ENCODE measurements around the gene ERICH4. TPM values are rescaled to one million over a fixed set of nuclear protein-coding genes. Genes with fewer than 3 reads are reported as not detected.

Gene ERICH4
- total and polyA plus RNA-seq, 2 of the 4 experiments (the other 2 are of a cell fraction) = not detected

DNA sequence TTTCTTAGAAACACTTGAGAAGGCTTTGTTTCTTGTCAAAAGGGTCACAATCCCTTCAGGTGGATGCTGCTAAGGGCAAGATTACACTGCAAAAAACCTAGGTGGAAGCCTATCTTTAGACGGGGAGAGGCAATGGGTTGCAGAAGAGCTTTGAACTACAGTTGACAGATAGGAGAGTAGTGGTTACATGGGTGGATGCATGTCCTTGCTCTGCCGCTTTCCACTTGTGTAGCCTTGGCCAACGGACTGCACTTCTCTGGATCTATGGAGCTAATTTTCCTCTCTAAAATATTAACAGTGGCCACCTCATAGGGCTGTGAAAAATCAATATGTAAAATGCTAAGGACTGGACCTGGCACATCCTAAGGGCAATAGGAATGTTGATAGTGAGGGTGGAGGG lies 44.4 kb upstream of the ERICH4 start:
- no peak overlapping the region for H2BK120ac ChIP-seq (ENCODE audit: low read depth, low read length)
- in situ Hi-C loops (cut with MboI; ENCODE audit: low sequenced_read_pairs) = no loop called here
- no peaks in the 10 kb centered on the region for H3K9me3 ChIP-seq (ENCODE audit: control insufficient read depth, insufficient read depth, low read length)
- no peaks in the 10 kb centered on the region for H3K27me3 ChIP-seq (ENCODE audit: control insufficient read depth, insufficient read depth, low read length)
- H3K4ac ChIP-seq (ENCODE audit: low read depth, low read length) = no peak overlapping the region
- H4K8ac ChIP-seq (ENCODE audit: low read depth in 2 of 2, low read length in 2 of 2) = no peak overlapping the region
- no peak overlapping the region for H3K14ac ChIP-seq (replicated peaks; ENCODE audit: low read depth, low read length)
- 0 out of 2 replicates have a peak, but pooled peaks cover 5% of the 10 kb centered on the region for H3K36me3 ChIP-seq (ENCODE audit: control insufficient read depth, insufficient read depth, low read length)
- ATAC-seq (ENCODE audit: low read depth) = no peak
- H3K27ac ChIP-seq (ENCODE audit: insufficient read depth, low read length) = no peak overlapping the region
- CTCF ChIA-PET = no interaction called here
- H2BK15ac ChIP-seq (ENCODE audit: low read depth, low read length) = no peak overlapping the region
- peaks cover 18 to 36% of the 10 kb centered on the region in 2 experiments for H3K79me1 ChIP-seq (ENCODE audit: low read depth in 1 of 2, low read length in 2 of 2)
- H4K91ac ChIP-seq (ENCODE audit: insufficient read depth, low read depth, low read length) = no peak overlapping the region
- H2AK5ac ChIP-seq (ENCODE audit: low read depth, low read length) = no peak overlapping the region
- peak overlapping the region; percentile 79; the same call in 1 of the 2 replicates for H3K4me3 ChIP-seq (ENCODE audit: insufficient read depth, low read depth, low read length)
- no peak overlapping the region for H2BK5ac ChIP-seq (ENCODE audit: low read depth, low read length, poor library complexity, severe bottlenecking)
- H3K56ac ChIP-seq (ENCODE audit: extremely low read depth, insufficient read depth, low read length) = no peak overlapping the region; the same call in 1 of the 2 replicates
- H3K9me1 ChIP-seq (ENCODE audit: insufficient read depth, low read length) = peaks cover 11% of the 10 kb centered on the region; the same call in 1 of the 2 replicates
- WGBS, 2 experiments (ENCODE audit: extremely low coverage in 2 of 2, insufficient read length in 1 of 2) = no CpG with 5 or more reads among the region's 3 CpGs
- dilution Hi-C loops (cut with HindIII; ENCODE audit: low sequenced_read_pairs, unreplicated experiment) = no loop called here
- POLR2A ChIA-PET (ENCODE audit: unreplicated experiment) = no interaction called here
- H3K4me2 ChIP-seq (ENCODE audit: low read depth, low read length) = peak overlapping the region; percentile 94
- no peak overlapping the region for H4K5ac ChIP-seq (ENCODE audit: low read depth, low read length)
- H3K23ac ChIP-seq (ENCODE audit: low read depth, low read length) = no peak overlapping the region
- H4K20me1 ChIP-seq (ENCODE audit: insufficient read depth, low read length) = no peaks in the 10 kb centered on the region
- intact Hi-C loops (cut with micrococcal nuclease) = loop anchor here (5.0 kb wide), 1 partner anchor 46 kb away; the partner anchor contains the start of gene TGFB1
- no peak for DNase-seq
- peaks cover 4% of the 10 kb centered on the region; the same call in 1 of the 2 replicates for H3K4me1 ChIP-seq (ENCODE audit: control insufficient read depth, insufficient read depth, low read length)
- H2AK9ac ChIP-seq (replicated peaks; ENCODE audit: low read depth, low read length, poor library complexity) = peak overlapping the region; percentile 42
- no peak overlapping the region for H3K18ac ChIP-seq (ENCODE audit: low read depth, low read length)
- no peak overlapping the region for H2BK20ac ChIP-seq (ENCODE audit: low read depth, low read length)
- peak overlapping the region; percentile 81 for H3K9ac ChIP-seq (ENCODE audit: low read depth, low read length)
- H2AFZ ChIP-seq (replicated peaks; ENCODE audit: low read length, poor library complexity) = no peak overlapping the region
- BruUV-seq (replicated peaks) = no TSS peak
- TF ChIP-seq POLR2A (IDR thresholded peaks at IDR 0.05; ENCODE audit: low read depth, low read length) (no peak), SMC3 (IDR thresholded peaks at IDR 0.05; ENCODE audit: low read depth, low read length) (no peak), NFE2L2 (IDR thresholded peaks at IDR 0.05; ENCODE audit: low read depth, low read length) (no peak), RCOR1 (IDR thresholded peaks at IDR 0.05; ENCODE audit: insufficient replicate concordance, low read length) (no peak), BHLHE40 (IDR thresholded peaks at IDR 0.05; ENCODE audit: low read depth, low read length) (no peak), RFX5 (IDR thresholded peaks at IDR 0.05; ENCODE audit: low read depth, low read length) (no peak), CEBPB (IDR thresholded peaks at IDR 0.05; ENCODE audit: low read depth, low read length) (no peak), FOS (IDR thresholded peaks at IDR 0.05; ENCODE audit: low read depth, low read length) (no peak), MAFK (IDR thresholded peaks at IDR 0.05; ENCODE audit: low read depth, low read length) (no peak), MAZ (IDR thresholded peaks at IDR 0.05; ENCODE audit: borderline replicate concordance, low read depth, low read length) (no peak), MXI1 (IDR thresholded peaks at IDR 0.05; ENCODE audit: borderline replicate concordance, low read depth, low read length) (no peak), CHD1 (IDR thresholded peaks at IDR 0.05; ENCODE audit: low read depth, low read length) (no peak), RAD21 (IDR thresholded peaks at IDR 0.05; ENCODE audit: low read length) (no peak)
- TF ChIP-seq, protein P1, sequence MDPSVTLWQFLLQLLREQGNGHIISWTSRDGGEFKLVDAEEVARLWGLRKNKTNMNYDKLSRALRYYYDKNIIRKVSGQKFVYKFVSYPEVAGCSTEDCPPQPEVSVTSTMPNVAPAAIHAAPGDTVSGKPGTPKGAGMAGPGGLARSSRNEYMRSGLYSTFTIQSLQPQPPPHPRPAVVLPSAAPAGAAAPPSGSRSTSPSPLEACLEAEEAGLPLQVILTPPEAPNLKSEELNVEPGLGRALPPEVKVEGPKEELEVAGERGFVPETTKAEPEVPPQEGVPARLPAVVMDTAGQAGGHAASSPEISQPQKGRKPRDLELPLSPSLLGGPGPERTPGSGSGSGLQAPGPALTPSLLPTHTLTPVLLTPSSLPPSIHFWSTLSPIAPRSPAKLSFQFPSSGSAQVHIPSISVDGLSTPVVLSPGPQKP (IDR thresholded peaks at IDR 0.05; ENCODE audit: borderline replicate concordance, low read depth, low read length) = no peak
- TF ChIP-seq, protein P2, sequence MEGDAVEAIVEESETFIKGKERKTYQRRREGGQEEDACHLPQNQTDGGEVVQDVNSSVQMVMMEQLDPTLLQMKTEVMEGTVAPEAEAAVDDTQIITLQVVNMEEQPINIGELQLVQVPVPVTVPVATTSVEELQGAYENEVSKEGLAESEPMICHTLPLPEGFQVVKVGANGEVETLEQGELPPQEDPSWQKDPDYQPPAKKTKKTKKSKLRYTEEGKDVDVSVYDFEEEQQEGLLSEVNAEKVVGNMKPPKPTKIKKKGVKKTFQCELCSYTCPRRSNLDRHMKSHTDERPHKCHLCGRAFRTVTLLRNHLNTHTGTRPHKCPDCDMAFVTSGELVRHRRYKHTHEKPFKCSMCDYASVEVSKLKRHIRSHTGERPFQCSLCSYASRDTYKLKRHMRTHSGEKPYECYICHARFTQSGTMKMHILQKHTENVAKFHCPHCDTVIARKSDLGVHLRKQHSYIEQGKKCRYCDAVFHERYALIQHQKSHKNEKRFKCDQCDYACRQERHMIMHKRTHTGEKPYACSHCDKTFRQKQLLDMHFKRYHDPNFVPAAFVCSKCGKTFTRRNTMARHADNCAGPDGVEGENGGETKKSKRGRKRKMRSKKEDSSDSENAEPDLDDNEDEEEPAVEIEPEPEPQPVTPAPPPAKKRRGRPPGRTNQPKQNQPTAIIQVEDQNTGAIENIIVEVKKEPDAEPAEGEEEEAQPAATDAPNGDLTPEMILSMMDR (conservative IDR thresholded peaks at IDR 0.05; ENCODE audit: low read depth, low read length) = no peak
- TF ChIP-seq, protein P3, sequence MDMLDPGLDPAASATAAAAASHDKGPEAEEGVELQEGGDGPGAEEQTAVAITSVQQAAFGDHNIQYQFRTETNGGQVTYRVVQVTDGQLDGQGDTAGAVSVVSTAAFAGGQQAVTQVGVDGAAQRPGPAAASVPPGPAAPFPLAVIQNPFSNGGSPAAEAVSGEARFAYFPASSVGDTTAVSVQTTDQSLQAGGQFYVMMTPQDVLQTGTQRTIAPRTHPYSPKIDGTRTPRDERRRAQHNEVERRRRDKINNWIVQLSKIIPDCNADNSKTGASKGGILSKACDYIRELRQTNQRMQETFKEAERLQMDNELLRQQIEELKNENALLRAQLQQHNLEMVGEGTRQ (IDR thresholded peaks at IDR 0.05; ENCODE audit: low read depth, low read length) = no peak
